GM19193 (cell line): ENCODE results near the gene RFC3.

Experiments used
- POLR2A ChIP-seq: IDR thresholded peaks from 4 replicates; pipeline ENCODE4 v1.6.1; 2011; ENCODE audit not compliant: insufficient read depth, insufficient read length; ENCODE audit errors: extremely low read depth

Gene RFC3

DNA sequence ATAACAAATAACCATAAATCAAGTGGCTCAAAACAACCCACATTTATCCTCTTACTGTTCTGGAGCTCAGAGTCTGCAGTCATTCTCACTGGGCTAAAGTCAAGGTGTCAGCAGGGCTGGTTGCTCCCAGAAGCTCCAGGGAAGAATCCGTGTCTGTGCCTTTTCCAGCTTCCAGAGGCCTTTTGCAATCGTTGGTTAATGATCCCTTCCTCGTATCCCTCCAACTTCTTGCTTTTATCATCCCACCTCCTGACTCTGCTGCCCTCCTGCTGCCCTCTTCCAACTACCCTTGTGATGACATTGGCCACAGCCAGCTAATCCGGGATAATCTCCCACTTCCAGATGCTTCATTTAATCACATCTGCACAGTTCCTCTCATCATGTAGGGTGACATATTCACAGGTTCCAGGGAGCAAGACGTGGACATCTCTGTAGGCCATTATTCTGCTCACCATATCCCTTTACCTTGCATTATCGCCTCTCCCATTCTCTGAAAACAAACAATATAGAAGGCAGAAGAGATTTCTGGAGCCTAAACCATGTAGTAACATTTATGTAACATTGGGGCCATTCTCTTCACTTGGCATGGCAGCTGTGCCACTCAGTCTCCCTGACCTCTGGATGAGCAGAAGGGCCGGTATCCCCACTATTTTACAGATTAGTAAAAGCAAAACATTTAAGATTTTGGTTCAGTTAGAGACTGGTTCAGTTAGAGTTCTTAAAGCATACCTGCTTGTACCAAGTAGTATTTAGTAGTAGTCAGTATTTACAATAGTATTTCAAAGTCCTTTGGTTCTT lies 53.5 kb downstream of the RFC3 start:
- no peak for TF ChIP-seq POLR2A

DNA sequence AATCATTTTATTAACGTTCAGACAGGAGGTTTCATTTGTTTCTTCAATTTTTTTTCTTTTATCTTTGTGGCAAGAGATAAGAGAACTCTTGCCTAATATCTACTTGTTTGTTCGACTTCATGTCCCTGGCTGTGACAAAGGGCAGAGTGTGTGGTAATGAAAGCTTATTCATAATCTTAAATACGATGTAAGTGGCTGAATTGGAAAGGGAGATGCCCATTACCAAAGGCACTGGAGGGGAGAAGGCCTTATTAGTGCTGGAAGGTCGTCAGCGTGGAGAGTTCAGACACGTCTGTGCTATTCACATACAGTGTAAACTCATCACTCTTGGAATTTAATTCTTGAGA lies 54.0 kb downstream of the RFC3 start:
- TF ChIP-seq POLR2A, result no peak

DNA sequence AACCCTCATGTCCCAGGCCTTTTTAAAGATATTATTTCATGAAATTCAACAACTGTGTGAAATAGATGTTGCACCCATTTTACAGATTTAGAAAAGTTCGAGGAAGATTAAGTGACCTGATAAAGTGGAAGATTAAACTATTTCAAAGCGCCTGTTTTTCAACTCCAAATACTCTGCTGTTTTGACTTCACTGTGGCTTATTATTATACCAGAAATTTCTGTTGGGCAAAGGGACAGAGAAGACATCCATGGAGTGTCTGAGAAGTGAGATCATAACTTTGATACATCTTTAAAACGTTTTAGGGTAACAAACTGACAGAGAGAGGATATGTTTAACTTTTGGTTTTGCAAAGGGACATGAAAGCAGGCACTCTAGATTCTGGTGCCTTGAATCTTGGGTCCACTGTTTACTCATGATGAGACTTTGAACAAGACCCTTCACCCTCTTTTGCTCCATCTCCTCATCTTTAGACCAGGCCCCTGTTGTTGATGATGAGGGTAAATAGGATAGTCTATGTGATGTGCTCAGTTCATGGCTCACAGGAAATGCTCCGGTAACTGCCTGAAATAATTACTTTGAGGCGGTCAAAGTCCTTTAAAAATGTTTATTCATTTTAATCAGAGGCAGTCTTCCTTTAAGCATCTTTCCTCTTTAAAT lies 55.4 kb downstream of the RFC3 start:
- no peak for TF ChIP-seq POLR2A

DNA sequence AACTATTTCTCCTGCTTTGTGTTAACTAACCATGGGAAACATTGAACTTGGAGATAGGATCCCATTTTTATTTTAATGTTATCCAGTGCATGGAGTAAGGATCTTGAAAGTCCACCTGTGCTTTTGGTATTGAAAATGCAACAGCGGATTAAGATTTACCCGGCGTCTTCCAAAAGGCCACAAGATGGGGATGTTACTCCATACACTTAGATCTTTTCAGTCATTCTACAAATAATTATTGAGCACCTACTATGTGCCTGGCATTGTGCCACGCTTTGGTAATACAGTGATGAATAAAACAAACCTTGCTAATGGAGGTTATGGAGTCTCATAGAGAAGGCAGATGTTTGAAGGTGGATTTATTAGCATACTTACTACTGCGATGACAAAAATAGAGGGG lies 56.9 kb downstream of the RFC3 start:
- TF ChIP-seq POLR2A, result no peak

DNA sequence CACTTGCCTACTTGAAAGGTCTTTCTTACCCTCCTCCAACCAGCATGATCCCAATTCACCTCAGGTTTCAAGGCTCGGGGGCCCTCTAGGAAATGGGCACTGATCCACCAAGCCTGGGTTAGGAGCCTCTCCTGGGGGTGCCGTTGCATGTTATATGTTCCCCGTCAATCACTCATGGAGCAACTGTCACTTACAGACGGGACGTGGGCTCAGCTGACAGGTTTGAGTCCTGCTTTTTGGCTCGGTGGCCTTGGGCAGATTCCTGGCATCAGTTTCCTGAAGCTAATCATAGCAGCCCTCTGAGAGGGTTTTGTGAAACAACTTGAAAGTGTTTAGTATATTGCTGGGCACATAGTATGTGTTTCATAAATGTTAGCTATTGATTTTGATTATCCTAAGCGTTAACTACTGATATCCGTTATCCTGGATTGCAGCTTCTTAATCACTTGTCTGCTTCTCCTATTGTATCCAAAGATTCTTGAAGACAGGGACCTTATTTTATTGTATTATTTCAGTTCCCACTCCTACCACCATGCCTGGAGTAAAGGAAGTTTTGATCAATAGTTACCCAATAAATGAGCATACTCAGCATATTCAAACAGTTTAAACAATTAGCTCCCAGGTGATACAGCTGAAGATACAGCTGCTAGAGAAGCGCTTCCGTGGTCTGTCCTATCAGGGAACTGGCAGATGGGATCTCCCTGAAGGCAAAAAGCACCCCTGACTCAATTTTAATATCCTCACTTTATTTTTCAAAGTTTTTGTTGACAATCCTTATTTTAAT lies 57.9 kb downstream of the RFC3 start:
- TF ChIP-seq POLR2A, result no peak

DNA sequence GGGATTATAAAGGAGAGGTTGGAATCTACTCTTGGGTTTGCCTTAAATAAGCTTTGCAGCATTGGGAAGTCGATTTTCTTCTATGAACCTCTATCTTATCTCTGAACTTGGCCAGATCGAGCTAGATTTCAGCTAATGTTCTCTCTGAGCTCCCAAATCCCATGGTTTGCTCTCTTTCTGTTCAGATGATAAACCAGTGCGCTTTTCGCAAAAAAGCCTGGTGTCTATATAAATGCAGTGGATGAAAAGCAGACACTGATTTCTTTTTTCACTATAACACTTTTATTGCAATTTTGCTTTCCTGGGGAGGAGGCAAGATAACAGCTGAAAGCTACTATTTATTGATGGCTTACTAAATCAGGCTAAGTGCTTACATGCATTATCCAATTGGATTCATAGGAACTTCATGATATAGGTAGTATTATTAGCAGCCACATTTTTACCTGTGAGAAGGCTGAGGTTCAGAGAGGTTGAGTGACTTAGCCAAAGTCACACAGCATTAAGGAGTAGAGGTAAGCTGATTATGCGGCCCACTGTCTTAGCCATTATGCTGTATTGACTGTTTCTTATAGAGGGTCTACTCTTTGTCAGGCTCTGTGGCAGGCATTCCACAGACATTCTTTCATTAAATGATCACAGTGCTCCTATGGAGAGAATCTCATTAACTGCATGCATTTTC lies 58.9 kb downstream of the RFC3 start:
- no peak for TF ChIP-seq POLR2A

DNA sequence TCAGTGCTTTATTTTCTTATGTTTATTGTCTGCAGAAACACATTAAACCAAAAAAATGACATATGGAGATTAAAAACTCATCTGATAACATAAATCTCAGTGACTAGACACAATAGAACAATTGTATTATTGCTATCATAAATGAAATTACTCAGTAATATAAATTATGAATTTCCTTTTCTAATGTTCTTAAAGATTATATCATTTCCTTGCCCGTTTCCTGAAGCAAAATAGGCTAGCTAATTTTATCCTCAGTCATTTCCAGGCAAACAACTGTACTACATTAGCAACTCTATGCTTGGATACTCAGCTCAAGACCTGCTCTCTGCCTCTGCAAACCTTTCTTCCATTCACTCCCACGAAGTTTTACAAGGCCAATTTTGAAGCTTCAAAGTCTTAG lies 61.2 kb downstream of the RFC3 start:
- TF ChIP-seq POLR2A, result no peak

DNA sequence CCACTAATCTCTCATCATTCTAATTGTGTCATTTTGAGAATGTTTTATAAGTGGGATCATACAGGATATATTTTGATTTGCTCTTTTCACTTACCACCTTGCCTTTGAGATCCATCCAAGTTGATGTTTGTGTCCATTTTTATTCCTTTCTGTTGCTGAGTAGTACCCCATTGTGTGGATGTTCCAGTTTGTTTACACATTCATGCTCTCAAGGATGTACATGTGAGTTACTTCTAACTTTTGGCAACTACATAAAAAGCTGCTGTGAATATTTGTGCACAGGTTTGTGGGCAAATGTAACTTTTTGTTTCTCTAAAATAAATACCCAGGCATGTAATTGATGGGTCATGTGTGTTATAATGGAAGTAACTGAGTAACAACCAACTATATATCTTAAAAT lies 64.9 kb downstream of the RFC3 start:
- no peak for TF ChIP-seq POLR2A

DNA sequence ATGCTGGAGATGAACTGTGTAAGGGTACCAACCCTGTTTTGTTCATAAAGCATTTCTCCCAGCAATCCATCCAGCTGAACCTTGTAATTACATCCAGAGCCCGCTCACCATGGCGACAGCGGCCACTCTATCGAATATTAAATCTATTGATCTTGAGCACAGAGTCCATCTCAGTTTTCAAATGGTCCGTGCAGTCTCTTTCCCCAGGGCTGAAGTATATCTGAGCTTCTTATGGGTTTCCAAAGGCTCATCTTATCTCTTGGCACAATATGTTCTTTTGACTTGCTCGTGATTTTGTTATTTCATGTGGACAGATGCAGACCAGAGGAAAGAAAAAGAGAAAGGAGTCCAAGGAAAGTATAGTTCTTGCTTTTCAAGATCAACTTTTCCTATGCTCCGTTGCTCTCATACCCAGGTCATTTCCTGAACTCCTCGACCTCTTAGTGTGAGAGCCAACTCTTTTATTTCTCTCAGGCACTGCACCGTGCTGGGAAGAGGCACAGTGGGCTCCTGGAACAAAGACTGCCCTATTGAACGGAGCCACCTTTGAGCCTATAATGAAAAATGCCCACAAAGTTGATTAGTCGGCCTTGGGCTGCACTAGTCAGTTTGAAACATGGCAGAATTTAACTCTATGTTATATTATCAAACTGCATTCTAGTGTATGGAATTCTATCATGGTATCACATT lies 66.7 kb downstream of the RFC3 start:
- TF ChIP-seq POLR2A, result no peak
